GM12892 (cell line): ENCODE measurements around the gene GPATCH2.

Source experiments
- DNase-seq: peaks from one replicate; pipeline ENCODE4 v3.0.0; 2011; ENCODE audit not compliant: insufficient read length
- FAIRE-seq: peaks from 2 replicates; lab custom pipeline; 2011; peaks lifted over from hg19 to GRCh38; lab: Jason Lieb, UNC
- POLR2A ChIP-seq: IDR thresholded peaks from 2 replicates; pipeline ENCODE4 v1.6.1; 2011; ENCODE audit warnings: low read depth, low read length, control low read depth
- POLR2AphosphoS5 ChIP-seq: IDR thresholded peaks from 2 replicates; pipeline ENCODE4 v1.6.1; 2011; ENCODE audit warnings: low read depth, low read length, control low read depth
- TAF1 ChIP-seq: IDR thresholded peaks from 2 replicates; pipeline ENCODE4 v1.6.1; 2011; ENCODE audit warnings: low read depth, mild to moderate bottlenecking, control low read depth, low read length, borderline replicate concordance

GPATCH2 gene

GRCh38 chr1:217569021-217569420, 61.9 kb downstream of the GPATCH2 start:
- FAIRE-seq: no peak
- no peak for DNase-seq
- TF ChIP-seq POLR2AphosphoS5 (no peak), POLR2A (no peak), TAF1 (no peak)

GRCh38 chr1:217568200-217568599, 62.7 kb downstream of the GPATCH2 start:
- no peak for FAIRE-seq
- TF ChIP-seq POLR2A (no peak), TAF1 (no peak), POLR2AphosphoS5 (no peak)
- DNase-seq: no peak

GRCh38 chr1:217564833-217565232, 66.1 kb downstream of the GPATCH2 start:
- TF ChIP-seq POLR2A: no peak
- TF ChIP-seq POLR2AphosphoS5: no peak
- no peak for TF ChIP-seq TAF1
- FAIRE-seq: no peak

GRCh38 chr1:217564207-217564606, 66.7 kb downstream of the GPATCH2 start:
- no peak for DNase-seq
- FAIRE-seq: no peak

More at GRCh38 chr1:217564833-217565232, 66.1 kb downstream of the GPATCH2 start:
- DNase-seq: no peak

GRCh38 chr1:217563179-217563578, 67.7 kb downstream of the GPATCH2 start:
- DNase-seq (no peak), FAIRE-seq (no peak)
- no peak for TF ChIP-seq POLR2A
- no peak for TF ChIP-seq TAF1
- no peak for TF ChIP-seq POLR2AphosphoS5

More at GRCh38 chr1:217564207-217564606, 66.7 kb downstream of the GPATCH2 start:
- TF ChIP-seq POLR2A: no peak
- no peak for TF ChIP-seq POLR2AphosphoS5

GRCh38 chr1:217562229-217562878, 68.5 kb downstream of the GPATCH2 start:
- TF ChIP-seq POLR2AphosphoS5: no peak
- TF ChIP-seq TAF1: no peak
- TF ChIP-seq POLR2A: no peak
- no peak for DNase-seq
- no peak for FAIRE-seq

GRCh38 chr1:217561446-217561845, 69.4 kb downstream of the GPATCH2 start:
- FAIRE-seq: no peak
- TF ChIP-seq POLR2AphosphoS5 (no peak), TAF1 (no peak), POLR2A (no peak)
- no peak for DNase-seq

- no peak for FAIRE-seq
Observed at GRCh38 chr1:217554849-217555248, 76.0 kb downstream of the GPATCH2 start.

GRCh38 chr1:217553949-217554509, 76.9 kb downstream of the GPATCH2 start:
- FAIRE-seq (no peak), DNase-seq (no peak)
- TF ChIP-seq POLR2A: no peak
- no peak for TF ChIP-seq POLR2AphosphoS5
- TF ChIP-seq TAF1: no peak

More at GRCh38 chr1:217554849-217555248, 76.0 kb downstream of the GPATCH2 start:
- TF ChIP-seq TAF1 (no peak), POLR2AphosphoS5 (no peak), POLR2A (no peak)
- DNase-seq: no peak

GRCh38 chr1:217552339-217552951, 78.4 kb downstream of the GPATCH2 start:
- no peak for TF ChIP-seq POLR2AphosphoS5
- TF ChIP-seq POLR2A: no peak
- no peak for TF ChIP-seq TAF1
- DNase-seq (no peak), FAIRE-seq (no peak)

- TF ChIP-seq POLR2A: no peak
- TF ChIP-seq TAF1: no peak
- FAIRE-seq (no peak), DNase-seq (no peak)
Observed at GRCh38 chr1:217542837-217543236, 88.1 kb downstream of the GPATCH2 start.

- TF ChIP-seq POLR2A (no peak), POLR2AphosphoS5 (no peak), TAF1 (no peak)
- FAIRE-seq: no peak
- no peak for DNase-seq
Observed at GRCh38 chr1:217542136-217542777, 88.6 kb downstream of the GPATCH2 start.

GRCh38 chr1:217540321-217540720, 90.6 kb downstream of the GPATCH2 start:
- no peak for TF ChIP-seq POLR2AphosphoS5
- TF ChIP-seq TAF1: no peak
- no peak for TF ChIP-seq POLR2A
- no peak for DNase-seq
- no peak for FAIRE-seq
